Activated naive CD8-positive, alpha-beta T cell treated with anti-CD3 and anti-CD28 coated beads, Interleukin-2, amount 50 U/mL, for 24 hours (primary cell): ENCODE measurements around the gene CAPN9.

Experiments
- ATAC-seq: fragments of 150-1000 bp; cut with Tn5 transposase; one replicate; pipeline ENCODE4 v1.10.0; 2021
- DNase-seq: peaks from one replicate; pipeline ENCODE4 v3.0.0; 2021
- H3K27ac Mint-ChIP-seq: one replicate; pipeline ENCODE4 v1.8.0; 2021; ENCODE audit warnings: mild to moderate bottlenecking, mixed read lengths
- H3K27me3 Mint-ChIP-seq: one replicate; pipeline ENCODE4 v1.8.0; 2021; ENCODE audit warnings: mixed read lengths
- H3K36me3 Mint-ChIP-seq: one replicate; pipeline ENCODE4 v1.8.0; 2021; ENCODE audit warnings: low read depth, mixed read lengths
- H3K4me1 Mint-ChIP-seq: one replicate; pipeline ENCODE4 v1.8.0; 2021; ENCODE audit warnings: mixed read lengths
- H3K4me3 Mint-ChIP-seq: one replicate; pipeline ENCODE4 v1.8.0; 2021; ENCODE audit warnings: mild to moderate bottlenecking, moderate library complexity, mixed read lengths
- H3K9me3 Mint-ChIP-seq: one replicate; pipeline ENCODE4 v1.8.0; 2021; ENCODE audit warnings: mixed read lengths

The CAPN9 gene

GRCh38 chr1:230807561-230808280 lies 60.5 kb downstream of the CAPN9 start:
- H3K27ac Mint-ChIP-seq = no peak overlapping the region
- no peaks in the 10 kb centered on the region for H3K4me1 Mint-ChIP-seq
- no peak for DNase-seq
- peaks cover 5% of the 10 kb centered on the region for H3K9me3 Mint-ChIP-seq
- H3K27me3 Mint-ChIP-seq = peaks cover 3% of the 10 kb centered on the region
- no peak overlapping the region for H3K4me3 Mint-ChIP-seq
- ATAC-seq = no peak
- H3K36me3 Mint-ChIP-seq = no peaks in the 10 kb centered on the region

GRCh38 chr1:230808281-230808872 lies 61.2 kb downstream of the CAPN9 start:
- no peak for ATAC-seq
- peaks cover 12% of the 10 kb centered on the region for H3K9me3 Mint-ChIP-seq

GRCh38 chr1:230809256-230809990 lies 62.2 kb downstream of the CAPN9 start:
- no peaks in the 10 kb centered on the region for H3K4me1 Mint-ChIP-seq
- H3K27me3 Mint-ChIP-seq = peaks cover 3% of the 10 kb centered on the region
- no peak overlapping the region for H3K27ac Mint-ChIP-seq
- H3K36me3 Mint-ChIP-seq = no peaks in the 10 kb centered on the region
- H3K4me3 Mint-ChIP-seq = no peak overlapping the region
- no peak for DNase-seq
- ATAC-seq = no peak
- H3K9me3 Mint-ChIP-seq = peaks cover 13% of the 10 kb centered on the region

More at GRCh38 chr1:230808281-230808872, 61.2 kb downstream of the CAPN9 start:
- no peak overlapping the region for H3K27ac Mint-ChIP-seq
- H3K4me3 Mint-ChIP-seq = no peak overlapping the region
- DNase-seq = no peak
- H3K4me1 Mint-ChIP-seq = no peaks in the 10 kb centered on the region
- no peaks in the 10 kb centered on the region for H3K36me3 Mint-ChIP-seq
- peaks cover 6% of the 10 kb centered on the region for H3K27me3 Mint-ChIP-seq

GRCh38 chr1:230812568-230812967 lies 65.4 kb downstream of the CAPN9 start:
- Mint-ChIP-seq H3K36me3 (no peaks in the 10 kb centered on the region), H3K27me3 (peaks cover 6% of the 10 kb centered on the region), H3K27ac (no peak overlapping the region), H3K4me1 (no peaks in the 10 kb centered on the region), H3K9me3 (peaks cover 13% of the 10 kb centered on the region), H3K4me3 (no peak overlapping the region)
- DNase-seq = no peak
- no peak for ATAC-seq

GRCh38 chr1:230814949-230815692 lies 67.9 kb downstream of the CAPN9 start:
- Mint-ChIP-seq H3K4me1 (no peaks in the 10 kb centered on the region), H3K27me3 (peaks cover 12% of the 10 kb centered on the region), H3K27ac (no peak overlapping the region), H3K9me3 (peaks cover 13% of the 10 kb centered on the region), H3K4me3 (no peak overlapping the region), H3K36me3 (no peaks in the 10 kb centered on the region)
- ATAC-seq (no peak), DNase-seq (no peak)

- no peaks in the 10 kb centered on the region for H3K36me3 Mint-ChIP-seq
- no peak for DNase-seq
- H3K27me3 Mint-ChIP-seq = peaks cover 15% of the 10 kb centered on the region
- no peak overlapping the region for H3K4me3 Mint-ChIP-seq
- no peak overlapping the region for H3K27ac Mint-ChIP-seq
- H3K9me3 Mint-ChIP-seq = peaks cover 13% of the 10 kb centered on the region
- no peaks in the 10 kb centered on the region for H3K4me1 Mint-ChIP-seq
- ATAC-seq = no peak
These were observed 68.8 kb downstream of the CAPN9 start for GRCh38 chr1:230816018-230816417.

GRCh38 chr1:230818367-230818766 lies 71.2 kb downstream of the CAPN9 start:
- no peaks in the 10 kb centered on the region for H3K36me3 Mint-ChIP-seq

GRCh38 chr1:230818901-230819300 lies 71.7 kb downstream of the CAPN9 start:
- H3K27ac Mint-ChIP-seq = no peak overlapping the region
- no peaks in the 10 kb centered on the region for H3K36me3 Mint-ChIP-seq
- H3K4me3 Mint-ChIP-seq = no peak overlapping the region
- H3K4me1 Mint-ChIP-seq = no peaks in the 10 kb centered on the region
- no peak for ATAC-seq
- H3K27me3 Mint-ChIP-seq = peaks cover 15% of the 10 kb centered on the region
- DNase-seq = no peak
- H3K9me3 Mint-ChIP-seq = no peaks in the 10 kb centered on the region

More at GRCh38 chr1:230818367-230818766, 71.2 kb downstream of the CAPN9 start:
- Mint-ChIP-seq H3K4me1 (no peaks in the 10 kb centered on the region), H3K4me3 (no peak overlapping the region), H3K27ac (no peak overlapping the region), H3K27me3 (peaks cover 15% of the 10 kb centered on the region), H3K9me3 (peaks cover 1% of the 10 kb centered on the region)
- ATAC-seq = no peak
- DNase-seq = no peak

- ATAC-seq = no peak
- H3K27me3 Mint-ChIP-seq = peaks cover 15% of the 10 kb centered on the region
- no peak overlapping the region for H3K27ac Mint-ChIP-seq
- no peaks in the 10 kb centered on the region for H3K36me3 Mint-ChIP-seq
- H3K9me3 Mint-ChIP-seq = no peaks in the 10 kb centered on the region
- H3K4me1 Mint-ChIP-seq = no peaks in the 10 kb centered on the region
- no peak for DNase-seq
- H3K4me3 Mint-ChIP-seq = no peak overlapping the region
These were observed 72.8 kb downstream of the CAPN9 start for GRCh38 chr1:230819976-230820375.

- H3K4me1 Mint-ChIP-seq = no peaks in the 10 kb centered on the region
- no peaks in the 10 kb centered on the region for H3K36me3 Mint-ChIP-seq
- peaks cover 15% of the 10 kb centered on the region for H3K27me3 Mint-ChIP-seq
- no peaks in the 10 kb centered on the region for H3K9me3 Mint-ChIP-seq
- H3K27ac Mint-ChIP-seq = no peak overlapping the region
- DNase-seq = no peak
- no peak overlapping the region for H3K4me3 Mint-ChIP-seq
- no peak for ATAC-seq
These were observed 73.4 kb downstream of the CAPN9 start for GRCh38 chr1:230820568-230820967.

- H3K4me1 Mint-ChIP-seq = no peaks in the 10 kb centered on the region
- DNase-seq (no peak), ATAC-seq (no peak)
- no peaks in the 10 kb centered on the region for H3K9me3 Mint-ChIP-seq
- H3K27me3 Mint-ChIP-seq = peaks cover 15% of the 10 kb centered on the region
- H3K36me3 Mint-ChIP-seq = no peaks in the 10 kb centered on the region
- no peak overlapping the region for H3K4me3 Mint-ChIP-seq
- H3K27ac Mint-ChIP-seq = no peak overlapping the region
These were observed 74.2 kb downstream of the CAPN9 start for GRCh38 chr1:230821346-230821745.

GRCh38 chr1:230822092-230822581 lies 74.9 kb downstream of the CAPN9 start:
- DNase-seq = no peak
- no peak for ATAC-seq
- H3K9me3 Mint-ChIP-seq = no peaks in the 10 kb centered on the region
- no peaks in the 10 kb centered on the region for H3K4me1 Mint-ChIP-seq
- no peak overlapping the region for H3K4me3 Mint-ChIP-seq
- H3K27me3 Mint-ChIP-seq = peaks cover 15% of the 10 kb centered on the region
- no peak overlapping the region for H3K27ac Mint-ChIP-seq
- H3K36me3 Mint-ChIP-seq = no peaks in the 10 kb centered on the region

GRCh38 chr1:230823426-230823825 lies 76.2 kb downstream of the CAPN9 start:
- H3K9me3 Mint-ChIP-seq = no peaks in the 10 kb centered on the region
- no peak overlapping the region for H3K4me3 Mint-ChIP-seq
- H3K27ac Mint-ChIP-seq = no peak overlapping the region
- H3K4me1 Mint-ChIP-seq = no peaks in the 10 kb centered on the region
- peaks cover 9% of the 10 kb centered on the region for H3K27me3 Mint-ChIP-seq
- no peaks in the 10 kb centered on the region for H3K36me3 Mint-ChIP-seq
- ATAC-seq = no peak
- DNase-seq = no peak

- ATAC-seq (no peak), DNase-seq (no peak)
- no peak overlapping the region for H3K27ac Mint-ChIP-seq
- no peaks in the 10 kb centered on the region for H3K9me3 Mint-ChIP-seq
- no peaks in the 10 kb centered on the region for H3K36me3 Mint-ChIP-seq
- H3K4me3 Mint-ChIP-seq = no peak overlapping the region
- H3K27me3 Mint-ChIP-seq = peaks cover 7% of the 10 kb centered on the region
- no peaks in the 10 kb centered on the region for H3K4me1 Mint-ChIP-seq
These were observed 76.8 kb downstream of the CAPN9 start for GRCh38 chr1:230823931-230824381.
